T-helper 1 cell treated with Interleukin-12 subunit alpha and Interleukin-12 subunit beta and Interleukin-4 antibody, amounts not matched to agents 30 ng/mL and 1 ng/mL, for 36 hours (primary cell): ENCODE data around the gene ENO2. TPM values are rescaled to one million over a fixed set of nuclear protein-coding genes. Genes with fewer than 3 reads are reported as not detected.

Source experiments
- intact Hi-C: fragments of 100-400 bp; cut with micrococcal nuclease; formaldehyde crosslinking; loops from one replicate; pipeline ENCODE4 v1.15.1; 2024
- total RNA-seq: library from RNA; stranded (reverse); gene quantifications from 2 replicates; pipeline ENCODE4 v1.2.3, GENCODE V29; 2022

ENO2 gene
- total RNA-seq, 1 donor from 2014 or later = 128 TPM

GRCh38 chr12:6909421-6910145 is 4.8 kb upstream of the ENO2 start:
- intact Hi-C loops = no loop called here

DNA sequence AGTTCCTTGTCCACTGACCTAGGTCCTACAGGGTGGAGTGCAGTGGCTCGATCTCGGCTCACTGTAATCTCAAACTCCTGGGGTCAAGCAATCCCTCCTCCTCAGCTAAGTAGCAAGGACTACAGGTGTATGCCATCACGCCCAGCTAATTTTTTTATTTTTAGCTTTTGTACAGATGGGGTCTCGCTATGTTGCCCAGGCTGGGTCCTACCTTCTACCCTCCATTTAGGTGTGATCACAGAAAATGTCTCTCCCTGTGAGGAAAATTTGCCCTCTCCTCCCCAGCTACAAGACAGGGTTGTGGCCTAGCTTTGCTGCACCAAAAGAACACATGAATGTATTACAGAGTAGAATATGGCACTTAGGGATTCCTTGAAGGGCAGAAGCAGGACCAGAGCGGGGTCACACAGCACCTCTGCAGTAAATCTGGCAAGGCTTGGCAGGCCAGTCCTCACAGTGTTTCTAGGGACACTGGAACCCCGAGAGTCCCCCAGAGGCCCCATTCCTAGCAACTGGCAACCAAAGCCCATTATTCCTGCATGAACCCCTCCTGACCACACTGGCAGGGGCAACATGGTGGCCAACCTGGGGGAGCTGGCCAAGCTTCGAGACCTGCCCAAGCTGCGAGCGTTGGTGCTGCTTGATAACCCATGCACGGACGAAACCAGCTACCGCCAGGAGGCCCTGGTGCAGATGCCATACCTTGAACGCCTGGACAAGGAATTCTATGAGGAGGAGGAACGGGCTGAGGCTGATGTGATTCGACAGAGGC is 2.0 kb upstream of the ENO2 start:
- intact Hi-C loops = no loop called here

DNA sequence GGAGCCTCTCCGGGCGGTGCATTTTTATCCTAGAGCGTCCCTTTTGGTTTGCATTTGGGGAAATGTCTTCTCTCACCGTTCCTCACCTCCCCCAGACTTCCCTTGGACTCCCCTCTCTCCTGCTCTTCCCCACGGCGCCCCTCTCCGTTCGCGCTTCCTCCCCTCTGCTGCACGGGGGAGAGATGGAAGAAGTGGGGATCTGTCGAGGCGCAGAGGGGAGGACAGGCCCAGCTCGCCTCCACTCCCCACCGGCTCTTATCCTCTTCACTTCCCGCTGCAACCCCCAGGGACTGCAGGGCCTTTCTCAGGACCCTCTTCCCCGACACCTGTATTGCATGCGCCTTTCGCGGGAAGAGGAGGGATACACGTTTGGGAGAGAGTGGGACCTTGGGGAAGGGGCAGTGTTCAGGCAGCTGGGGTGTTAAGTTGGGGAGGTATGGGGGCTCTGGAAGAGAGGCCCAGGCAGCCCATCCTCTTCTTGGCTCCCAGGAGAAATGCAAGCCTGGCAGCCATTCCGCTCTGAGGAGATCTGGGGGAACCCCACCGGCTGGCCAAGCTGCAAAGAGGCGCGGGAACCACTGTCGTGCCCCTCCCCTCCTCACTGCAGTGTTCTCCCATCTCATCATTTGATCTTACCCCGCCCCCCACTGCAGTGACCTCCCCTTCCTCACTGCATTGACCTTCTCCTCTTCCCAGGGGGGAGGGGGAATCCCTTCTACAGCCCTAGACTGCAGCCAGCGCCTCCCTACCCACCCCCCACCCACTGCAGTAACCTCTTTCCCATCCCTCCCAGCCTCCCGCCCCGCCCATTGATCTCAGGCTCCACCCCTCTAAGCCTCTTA is 788 bp downstream of the ENO2 start:
- intact Hi-C loops = loop anchor here (1.0 to 2.0 kb wide), 5 partner anchors 9 to 63 kb away; partner anchors contain the start of genes LRRC23, SPSB2 and USP5

- intact Hi-C loops = loop anchor here (2.0 kb wide), 1 partner anchor 43 kb away; the partner anchor contains the start of gene SPSB2
Observed at GRCh38 chr12:6915789-6916285, 1.5 kb downstream of the ENO2 start.

GRCh38 chr12:6916426-6917200 is 2.2 kb downstream of the ENO2 start:
- intact Hi-C loops = no loop called here

- intact Hi-C loops = no loop called here
Observed at GRCh38 chr12:6917491-6918231, 3.3 kb downstream of the ENO2 start.

GRCh38 chr12:6919588-6919987 is 5.2 kb downstream of the ENO2 start:
- intact Hi-C loops = no loop called here

- intact Hi-C loops = no loop called here
Observed at GRCh38 chr12:6921539-6921938, 7.2 kb downstream of the ENO2 start.

- intact Hi-C loops = no loop called here
Observed at GRCh38 chr12:6921996-6922946, 7.9 kb downstream of the ENO2 start.

- intact Hi-C loops = no loop called here
Observed at GRCh38 chr12:6923003-6923732, 8.8 kb downstream of the ENO2 start.

DNA sequence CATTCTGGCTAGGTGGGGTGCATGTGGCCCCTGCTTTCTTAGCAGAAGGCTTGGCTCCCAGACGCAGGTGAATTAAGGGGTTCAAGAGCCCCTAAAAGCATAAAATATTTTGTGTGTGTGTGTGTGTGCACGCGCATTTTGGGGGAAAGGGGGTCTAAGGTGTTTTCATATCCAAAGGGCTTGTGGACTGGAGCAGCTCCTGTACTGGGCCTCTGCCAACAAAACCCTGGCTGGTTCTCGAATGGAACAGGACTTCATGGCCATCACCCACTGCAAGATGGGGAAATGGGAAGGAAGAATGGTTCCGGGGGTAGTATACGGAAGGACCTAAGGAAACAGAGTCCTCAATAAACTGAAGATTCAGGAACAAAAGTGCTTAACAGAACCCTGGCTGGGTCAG is 9.5 kb downstream of the ENO2 start:
- intact Hi-C loops = loop anchor here (1.0 to 2.0 kb wide), 11 partner anchors 10 to 220 kb away; partner anchors contain the start of genes C12orf57, C1R, C1RL and ENO2

DNA sequence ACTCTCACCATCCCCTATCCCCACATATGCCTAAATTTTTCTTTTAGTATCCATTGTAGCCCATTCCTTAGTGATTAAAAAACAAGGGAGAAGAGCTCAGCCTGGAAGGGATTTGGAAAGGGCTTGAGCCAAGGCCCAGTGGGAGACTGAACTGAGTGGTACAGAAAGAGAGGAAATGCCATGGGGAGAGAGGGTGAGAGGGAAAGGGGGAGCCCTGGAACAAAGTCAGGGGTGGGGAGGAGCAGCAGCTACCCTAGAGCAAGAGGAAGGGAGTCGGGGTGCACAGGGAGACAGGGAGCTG is 10.8 kb downstream of the ENO2 start:
- intact Hi-C loops = loop anchor here (2.0 kb wide), 1 partner anchor 20 kb away; the partner anchor contains the start of gene C12orf57

DNA sequence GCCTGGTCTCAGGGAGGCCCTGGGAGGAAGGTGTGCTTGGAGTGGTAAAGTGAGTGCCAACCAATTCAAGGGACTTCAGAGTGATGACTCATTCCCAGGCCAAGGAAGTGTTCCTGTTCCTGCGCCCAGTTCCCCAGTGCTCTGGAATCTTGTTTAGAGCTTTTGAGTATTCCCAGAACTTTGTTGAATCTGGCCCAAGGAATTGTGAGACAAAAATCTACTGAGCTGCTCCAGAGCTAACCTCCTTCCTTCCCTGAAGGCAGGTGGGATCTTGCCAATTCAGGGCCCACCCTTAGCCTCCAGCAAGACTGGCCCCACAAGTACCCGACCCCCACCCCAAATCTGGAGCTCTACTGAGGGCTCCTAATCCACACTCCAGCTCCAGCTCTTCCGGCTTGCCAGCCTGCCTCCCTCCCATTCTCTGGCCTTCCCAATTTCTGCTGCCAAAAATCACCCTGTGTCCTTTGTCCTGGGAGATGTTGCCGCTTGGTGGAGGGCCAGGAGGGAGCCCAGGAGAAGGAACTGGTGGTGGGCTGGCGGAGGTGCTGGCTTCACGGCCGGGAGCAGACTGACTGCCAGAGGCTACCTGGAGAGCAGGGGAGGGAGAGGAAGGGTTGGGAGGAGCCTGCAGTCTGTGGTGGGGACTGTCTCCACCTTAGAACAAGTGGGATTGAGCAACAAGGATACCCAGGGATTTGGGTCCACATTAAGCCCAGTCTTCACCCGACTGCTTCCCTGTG is 11.3 kb downstream of the ENO2 start:
- intact Hi-C loops = loop anchor here (2.0 kb wide), 1 partner anchor 19 kb away; the partner anchor contains the start of gene C12orf57

DNA sequence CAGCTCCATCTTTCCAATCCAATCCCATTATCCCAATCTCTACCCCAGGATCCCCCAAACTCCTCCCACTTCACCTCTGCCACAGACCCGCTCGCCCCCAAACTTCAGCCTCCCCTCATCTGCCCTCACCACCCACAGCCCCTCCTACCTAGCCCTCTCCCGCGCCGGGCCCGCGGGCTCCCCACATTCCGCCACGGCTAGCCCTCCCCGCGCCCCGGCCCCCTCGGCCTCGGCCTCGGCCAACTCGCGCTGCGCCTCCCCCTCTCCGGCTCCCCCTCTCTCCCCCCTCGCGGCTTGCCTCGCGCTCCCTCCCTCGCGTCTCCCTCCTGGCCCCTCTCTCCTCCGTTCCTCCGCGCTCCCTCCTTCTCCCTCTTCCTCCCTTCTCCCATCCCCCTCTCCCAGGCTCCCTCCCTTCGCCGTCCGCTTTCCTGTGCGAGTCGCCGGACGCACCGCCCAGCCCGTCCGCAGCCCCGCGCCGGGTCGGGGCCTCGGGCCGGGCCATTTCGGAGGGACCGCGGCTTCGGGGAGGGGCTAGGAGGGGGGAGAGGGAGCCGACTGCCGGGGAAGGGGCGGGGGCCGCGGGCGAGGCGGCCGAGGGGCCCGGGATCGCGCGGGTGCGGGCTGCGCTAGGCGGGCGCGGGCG is 13.1 kb downstream of the ENO2 start, which contains the start of gene ATN1:
ATN1 (plus strand) TSS at position 581 of the 643 bp plus-strand sequence. CDS start 6,043 bp downstream, outside the sequence.
- intact Hi-C loops = no loop called here

DNA sequence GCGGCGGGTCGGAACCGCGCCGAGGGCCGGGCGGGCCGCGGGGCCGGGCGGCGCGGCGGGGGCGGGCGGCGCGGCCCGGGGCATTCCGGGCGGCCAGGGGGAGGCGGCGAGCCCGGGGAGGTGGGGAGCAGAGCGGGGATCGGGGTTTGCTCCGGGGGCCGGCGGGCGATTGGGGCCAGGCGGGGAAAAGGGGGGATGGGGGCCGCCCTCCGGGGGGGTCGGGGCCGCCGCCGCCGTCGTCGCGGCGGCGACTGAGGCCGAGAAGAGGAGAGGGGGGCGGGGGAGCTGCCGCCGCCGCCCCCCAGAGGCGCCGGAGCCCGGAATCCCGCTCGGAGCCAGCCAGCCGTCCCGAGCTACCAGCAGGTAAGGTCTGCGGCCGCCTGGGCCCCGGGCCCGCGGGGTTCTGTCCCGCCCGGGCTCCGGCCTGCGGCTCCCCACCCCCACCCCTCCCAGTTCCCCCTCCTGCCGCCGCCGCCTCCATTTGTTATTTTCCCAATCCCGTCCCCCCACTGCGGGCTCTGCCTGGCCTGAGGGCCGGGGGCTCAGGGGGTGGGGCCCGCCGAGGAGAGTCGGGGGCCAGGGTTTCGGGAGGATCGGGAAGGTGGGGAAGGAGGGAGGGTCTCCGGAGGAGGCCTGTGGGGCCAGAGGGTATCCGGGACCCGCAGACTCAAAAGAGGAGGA is 13.8 kb downstream of the ENO2 start:
- intact Hi-C loops = no loop called here
